Measurements from ENCODE around the gene KCNIP3.

The KCNIP3 gene

GRCh38 chr2:95297639-95298395, 670 bp downstream of the KCNIP3 start:
- no peak for DNase-seq

DNA sequence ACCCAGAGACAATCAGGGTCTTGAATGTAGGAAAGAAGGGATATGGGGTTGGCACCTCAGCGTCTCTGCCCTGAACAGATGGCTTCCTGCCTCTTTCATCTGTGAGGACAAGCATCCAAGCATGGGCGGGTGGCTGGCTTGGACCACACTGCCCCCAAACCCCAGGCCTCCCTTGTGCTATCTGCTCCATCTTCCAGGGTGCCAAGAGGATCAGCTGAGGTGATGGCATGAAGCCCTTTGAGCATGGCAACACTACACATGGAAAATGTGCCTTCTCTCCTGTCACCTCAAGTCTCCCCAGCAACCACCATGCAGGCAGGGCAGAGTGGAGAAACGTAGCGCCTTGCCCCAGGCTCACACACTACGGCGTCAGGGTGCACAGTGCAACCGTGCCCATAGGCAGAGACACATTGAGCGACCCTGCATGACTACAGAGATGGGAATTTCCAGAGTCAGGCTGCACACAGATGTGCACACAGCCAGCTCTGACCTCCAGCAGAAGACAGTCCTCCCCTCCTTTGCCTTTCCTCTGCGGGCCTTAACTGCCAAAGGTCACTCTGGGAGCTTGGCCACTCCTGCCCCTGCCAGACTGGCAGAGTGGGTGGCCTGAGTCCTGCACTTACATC, 1.5 kb downstream of the KCNIP3 start:
- DNase-seq = no peak

GRCh38 chr2:95299961-95300360, 2.8 kb downstream of the KCNIP3 start:
- no peak for DNase-seq

GRCh38 chr2:95300450-95300849, 3.3 kb downstream of the KCNIP3 start:
- DNase-seq = no peak

DNA sequence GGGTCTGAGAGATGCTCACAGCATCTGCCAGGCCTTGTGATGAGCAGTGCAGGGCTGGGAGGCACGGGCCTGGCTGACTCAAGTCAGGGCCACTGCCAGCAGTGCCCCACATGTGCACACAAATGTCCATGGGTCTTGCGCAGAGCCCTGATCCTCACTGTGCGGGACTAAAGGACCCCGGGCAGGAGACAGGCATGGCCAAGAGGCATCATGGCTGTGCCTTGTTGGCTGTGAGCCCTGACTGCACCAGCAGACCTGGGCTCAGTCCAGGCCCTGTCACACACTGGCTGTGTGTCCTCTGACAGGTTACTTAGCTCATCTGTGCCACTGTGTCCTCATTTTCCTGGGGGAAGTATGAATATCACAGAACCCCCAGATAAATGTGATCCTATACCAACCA, 4.0 kb downstream of the KCNIP3 start:
- no peak for DNase-seq

DNA sequence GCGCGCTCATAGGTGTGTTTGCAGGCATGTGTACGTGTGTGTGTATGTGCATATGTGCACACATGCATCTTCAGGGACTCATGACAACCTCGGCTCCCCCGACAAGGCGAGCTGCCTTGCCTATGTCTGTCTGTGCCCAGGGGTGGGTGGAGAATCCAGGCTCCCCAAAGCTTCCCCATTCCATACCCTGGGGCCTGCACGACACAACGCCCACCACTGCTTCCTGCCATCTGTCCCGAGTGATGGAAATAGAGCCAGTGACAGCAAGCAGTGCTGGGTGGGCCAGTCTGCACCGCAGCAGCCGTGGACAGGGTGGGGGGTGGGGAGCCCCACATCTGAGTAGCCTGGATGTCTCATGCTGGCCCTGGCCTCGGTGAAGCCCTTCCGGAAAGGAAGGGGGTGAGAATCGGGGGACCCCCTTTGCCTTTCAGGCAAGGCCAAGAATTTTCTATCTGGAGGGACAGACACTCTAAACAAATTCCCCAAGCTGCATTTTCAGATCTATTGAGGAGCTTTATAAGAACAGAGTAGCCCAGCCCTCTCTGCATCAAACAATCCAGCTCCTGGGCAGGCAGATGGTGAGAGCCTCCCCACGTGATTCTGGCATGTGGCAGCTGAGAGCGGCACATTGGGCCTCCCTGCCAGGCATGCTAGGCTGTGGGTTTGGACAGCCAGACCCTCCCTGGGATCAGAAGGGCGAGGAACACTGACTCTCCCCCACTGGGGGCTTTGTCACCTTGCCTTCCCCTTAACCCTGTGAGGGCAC, 4.9 kb downstream of the KCNIP3 start:
- DNase-seq = no peak

- DNase-seq = no peak
Observed at GRCh38 chr2:95303191-95303919, 6.2 kb downstream of the KCNIP3 start.

- no peak for DNase-seq
Observed at GRCh38 chr2:95305380-95306061, 8.4 kb downstream of the KCNIP3 start.

GRCh38 chr2:95306336-95306895, 9.3 kb downstream of the KCNIP3 start:
- no peak for DNase-seq

DNA sequence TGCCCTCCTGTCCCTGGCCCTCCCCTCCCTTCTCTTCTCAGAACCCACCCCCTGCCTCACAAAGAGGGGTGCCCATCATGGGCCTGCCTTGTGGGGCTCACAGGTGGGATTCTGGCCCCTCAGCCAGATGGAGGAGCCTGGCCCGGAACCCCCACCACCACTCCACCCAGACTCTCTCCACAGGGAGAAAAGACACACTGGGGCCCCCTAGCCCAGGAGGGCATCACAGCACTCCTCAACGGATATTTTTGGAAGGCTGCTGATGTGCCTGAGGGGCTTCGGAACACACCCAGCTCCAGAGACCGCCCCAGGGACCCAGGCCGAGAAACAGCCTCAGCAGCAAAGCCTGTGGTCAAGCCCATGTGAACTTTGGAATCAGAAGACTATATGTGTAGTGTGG, 9.9 kb downstream of the KCNIP3 start:
- no peak for DNase-seq

- DNase-seq = no peak
Observed at GRCh38 chr2:95307878-95308277, 10.7 kb downstream of the KCNIP3 start.

GRCh38 chr2:95308426-95308990, 11.4 kb downstream of the KCNIP3 start:
- no peak for DNase-seq

GRCh38 chr2:95309599-95309998, 12.5 kb downstream of the KCNIP3 start:
- DNase-seq = no peak

GRCh38 chr2:95310216-95310615, 13.1 kb downstream of the KCNIP3 start:
- DNase-seq = no peak

- DNase-seq = no peak
Observed at GRCh38 chr2:95310651-95311050, 13.5 kb downstream of the KCNIP3 start.

- no peak for DNase-seq
Observed at GRCh38 chr2:95311815-95312542, 14.8 kb downstream of the KCNIP3 start.

GRCh38 chr2:95312543-95313201, 15.5 kb downstream of the KCNIP3 start:
- no peak for DNase-seq

- no peak for DNase-seq
Observed at GRCh38 chr2:95313296-95314131, 16.4 kb downstream of the KCNIP3 start.

DNA sequence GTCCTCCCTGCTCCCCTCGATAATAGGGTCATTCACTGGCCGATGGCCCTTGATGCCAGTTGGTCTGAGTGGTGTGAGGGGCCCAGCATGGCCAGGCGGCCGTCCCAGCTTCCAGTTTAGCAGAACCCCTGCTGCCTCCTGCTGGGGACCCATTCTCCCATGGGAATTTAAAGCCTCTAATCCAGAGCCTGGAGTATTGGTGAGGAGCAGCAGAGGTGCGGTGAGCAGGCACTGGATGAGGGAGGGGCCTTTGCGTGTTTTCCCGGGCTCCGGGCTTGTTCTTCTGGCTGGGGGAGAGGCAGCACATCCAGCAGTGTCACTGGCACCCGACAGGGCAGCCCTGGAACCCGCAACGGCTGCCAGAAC, 17.4 kb downstream of the KCNIP3 start:
- DNase-seq = no peak
